Germinal center (tissue), 1 donor: ENCODE measurements around the gene ADAMTS6.
A peak's percentile ranks its signal among the peaks of the same experiment; 100 is the strongest.
"Not testable (repeated sequence)": the region's sequence is repeated elsewhere in the genome, so short reads cannot be mapped to it uniquely, and the experiment has no call there.

ENCODE experiments used
- DNase-seq: peaks from one replicate; pipeline ENCODE4 v3.0.0; 2012; ENCODE audit warnings: mixed read lengths, low spot score

ADAMTS6 gene, protein sequence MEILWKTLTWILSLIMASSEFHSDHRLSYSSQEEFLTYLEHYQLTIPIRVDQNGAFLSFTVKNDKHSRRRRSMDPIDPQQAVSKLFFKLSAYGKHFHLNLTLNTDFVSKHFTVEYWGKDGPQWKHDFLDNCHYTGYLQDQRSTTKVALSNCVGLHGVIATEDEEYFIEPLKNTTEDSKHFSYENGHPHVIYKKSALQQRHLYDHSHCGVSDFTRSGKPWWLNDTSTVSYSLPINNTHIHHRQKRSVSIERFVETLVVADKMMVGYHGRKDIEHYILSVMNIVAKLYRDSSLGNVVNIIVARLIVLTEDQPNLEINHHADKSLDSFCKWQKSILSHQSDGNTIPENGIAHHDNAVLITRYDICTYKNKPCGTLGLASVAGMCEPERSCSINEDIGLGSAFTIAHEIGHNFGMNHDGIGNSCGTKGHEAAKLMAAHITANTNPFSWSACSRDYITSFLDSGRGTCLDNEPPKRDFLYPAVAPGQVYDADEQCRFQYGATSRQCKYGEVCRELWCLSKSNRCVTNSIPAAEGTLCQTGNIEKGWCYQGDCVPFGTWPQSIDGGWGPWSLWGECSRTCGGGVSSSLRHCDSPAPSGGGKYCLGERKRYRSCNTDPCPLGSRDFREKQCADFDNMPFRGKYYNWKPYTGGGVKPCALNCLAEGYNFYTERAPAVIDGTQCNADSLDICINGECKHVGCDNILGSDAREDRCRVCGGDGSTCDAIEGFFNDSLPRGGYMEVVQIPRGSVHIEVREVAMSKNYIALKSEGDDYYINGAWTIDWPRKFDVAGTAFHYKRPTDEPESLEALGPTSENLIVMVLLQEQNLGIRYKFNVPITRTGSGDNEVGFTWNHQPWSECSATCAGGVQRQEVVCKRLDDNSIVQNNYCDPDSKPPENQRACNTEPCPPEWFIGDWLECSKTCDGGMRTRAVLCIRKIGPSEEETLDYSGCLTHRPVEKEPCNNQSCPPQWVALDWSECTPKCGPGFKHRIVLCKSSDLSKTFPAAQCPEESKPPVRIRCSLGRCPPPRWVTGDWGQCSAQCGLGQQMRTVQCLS (N-terminal part only)

DNA sequence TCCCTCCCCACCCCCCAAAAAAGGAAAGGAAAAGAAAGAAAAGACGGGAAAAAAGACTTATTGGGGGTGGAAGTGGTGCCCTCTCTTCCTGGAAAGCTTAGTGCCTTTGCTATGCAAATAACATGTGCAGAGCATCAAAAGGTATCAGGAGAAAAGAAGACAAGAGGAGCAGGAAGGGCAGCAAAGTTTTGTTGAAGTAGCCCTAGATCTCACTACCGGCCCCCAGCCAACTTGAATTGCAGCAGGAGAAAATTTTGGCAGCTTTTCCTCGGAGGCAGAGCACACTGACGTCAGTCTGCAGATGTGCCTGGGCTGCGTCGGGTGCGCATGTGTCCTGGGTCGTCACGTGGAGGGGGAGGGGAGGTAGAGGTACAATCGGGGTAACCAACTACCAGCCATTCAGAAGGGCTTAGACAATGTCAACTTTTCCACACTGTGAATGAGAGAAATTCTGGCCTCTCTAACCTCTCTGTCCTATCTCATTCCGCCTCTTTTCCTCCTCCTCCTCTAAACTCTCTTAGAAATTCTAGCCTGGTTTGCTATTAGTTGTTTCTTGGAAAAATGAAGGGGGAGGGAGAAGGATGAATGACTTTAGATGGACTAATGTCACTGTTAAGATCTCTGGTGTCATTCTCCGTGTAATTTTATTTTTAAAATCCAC is at the start of gene ADAMTS6:
Gene ADAMTS6, minus strand, starts transcription at position 286 of the 661 bp plus-strand sequence. CDS start 8,247 bp downstream, outside the sequence.
- peak; percentile 52 for DNase-seq

DNA sequence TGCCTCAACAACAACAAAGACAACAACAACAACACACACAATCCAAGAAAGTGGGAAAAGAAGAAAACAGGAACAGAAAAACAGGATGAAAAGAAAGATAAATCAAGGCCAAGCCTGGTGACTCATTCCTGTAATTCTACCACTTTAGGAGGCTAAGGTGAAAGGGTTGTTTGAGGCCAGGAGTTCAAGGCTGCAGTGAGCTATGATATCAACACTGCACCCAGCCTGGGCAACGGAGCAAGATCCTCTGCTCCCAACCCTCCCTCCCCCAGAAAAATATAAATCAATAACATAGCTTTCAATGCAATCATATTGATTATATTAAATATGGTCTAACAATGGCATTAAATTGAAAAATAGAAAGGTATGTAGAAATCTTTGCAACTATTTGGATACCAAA is 49.2 kb upstream of the ADAMTS6 start:
- no peak for DNase-seq

DNA sequence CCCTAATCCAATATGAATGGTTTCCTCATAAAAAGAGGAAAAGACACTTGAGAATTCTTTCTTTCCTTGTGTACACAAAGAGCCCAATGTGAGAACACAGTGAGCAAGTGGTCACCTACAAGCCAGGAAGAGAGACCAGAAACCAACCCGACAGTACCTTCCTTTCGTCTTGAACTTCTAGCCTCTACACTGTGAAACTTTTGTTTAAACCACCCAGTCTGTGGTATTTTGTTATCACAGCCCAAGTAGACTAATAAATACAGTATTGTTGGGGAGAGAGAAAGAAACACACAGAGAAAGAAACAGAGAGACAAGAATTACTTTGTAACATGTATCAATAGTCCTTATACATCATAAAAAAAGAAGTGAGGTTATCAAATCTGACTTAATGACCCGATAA is 44.0 kb upstream of the ADAMTS6 start:
- DNase-seq: no peak

DNA sequence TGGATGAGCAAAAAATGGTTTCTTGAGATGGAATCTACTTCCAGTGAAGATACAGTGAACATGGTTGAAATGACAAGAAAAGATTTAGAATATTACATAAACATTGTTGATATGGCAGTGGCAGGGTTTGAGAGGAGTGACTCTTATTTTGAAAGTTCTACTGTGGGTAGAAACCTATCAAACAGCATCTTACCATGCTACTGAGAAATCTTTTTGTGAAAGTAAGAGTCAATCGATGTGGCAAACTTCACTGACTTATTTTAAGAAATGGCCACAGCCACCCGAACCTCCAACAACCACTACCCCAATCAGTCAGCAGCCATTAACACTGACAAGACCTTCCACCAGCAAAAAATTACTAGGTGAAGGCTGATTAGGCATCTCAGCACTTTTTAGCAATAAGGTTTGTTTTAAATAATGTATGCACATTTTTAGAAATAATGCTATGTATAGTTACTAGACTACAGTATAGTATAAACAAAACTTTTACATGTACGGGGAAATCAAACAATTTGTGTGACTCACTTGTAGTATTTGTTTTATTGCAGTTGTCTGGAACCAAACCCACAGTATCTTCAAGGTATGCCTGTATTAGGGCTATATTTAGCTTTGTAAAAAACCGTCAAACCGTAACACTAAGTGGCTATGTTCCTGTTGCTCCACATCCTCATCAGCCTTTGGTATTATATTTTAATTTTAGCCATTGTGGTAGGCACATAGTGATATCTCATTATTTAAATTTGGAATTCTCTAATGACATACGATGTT is 30.6 kb upstream of the ADAMTS6 start:
- no peak for DNase-seq

DNA sequence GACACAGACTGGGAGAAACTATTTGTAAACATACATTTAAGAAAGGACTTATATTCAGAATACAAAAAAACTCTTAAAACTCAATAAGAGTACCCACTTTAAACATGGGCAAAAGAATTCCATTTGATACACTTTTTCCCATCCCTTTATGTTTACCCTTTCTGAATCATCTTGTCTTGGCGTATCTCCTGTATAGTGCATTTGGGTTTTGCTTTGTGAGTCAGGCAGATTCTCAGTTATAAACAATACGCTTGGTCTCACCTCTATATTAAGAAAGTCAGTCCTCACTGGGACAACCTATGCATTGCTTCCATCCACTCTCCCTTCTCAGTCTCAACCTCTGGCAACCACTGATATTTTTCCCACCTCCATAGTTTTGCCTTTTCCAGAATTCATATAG is 27.3 kb upstream of the ADAMTS6 start:
- no peak for DNase-seq

DNA sequence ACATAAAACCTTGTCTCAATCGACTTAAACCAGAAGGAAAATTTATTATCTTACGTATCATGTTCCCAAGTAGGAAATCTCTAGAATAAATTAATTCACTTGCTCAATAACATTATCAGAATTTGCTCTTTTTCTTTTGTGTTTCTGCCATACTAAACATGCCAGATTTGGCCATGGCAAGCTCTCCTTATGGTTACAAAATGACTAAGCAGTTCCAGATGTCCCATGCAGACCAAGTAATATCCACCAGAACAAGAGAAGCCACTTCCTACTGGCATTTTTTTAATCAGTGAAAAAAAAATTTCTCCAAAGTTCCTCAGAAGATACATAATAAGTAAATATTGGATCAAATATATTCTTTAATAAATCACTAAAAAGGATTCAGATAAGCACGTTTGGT is 25.2 kb upstream of the ADAMTS6 start:
- DNase-seq: no peak

DNA sequence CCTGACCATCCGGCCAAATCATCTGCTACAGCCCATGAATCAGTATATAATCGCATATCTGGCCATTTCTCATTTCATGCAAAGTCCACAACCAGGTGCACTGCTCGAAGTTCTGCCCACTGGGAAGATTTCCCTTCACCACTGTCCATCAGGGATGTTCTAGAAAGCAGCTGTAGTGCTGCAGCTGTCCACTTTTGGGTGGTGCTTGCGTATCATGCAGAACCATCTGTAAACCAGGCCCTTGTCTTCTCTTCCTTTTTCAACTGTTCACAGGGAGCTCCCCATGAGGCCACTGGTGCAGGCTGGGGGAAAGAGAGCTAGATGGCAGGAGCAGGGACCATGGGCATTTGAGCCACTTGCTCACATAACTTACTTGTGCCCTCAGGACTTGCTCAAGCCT is 7.4 kb upstream of the ADAMTS6 start:
- DNase-seq: no peak

DNA sequence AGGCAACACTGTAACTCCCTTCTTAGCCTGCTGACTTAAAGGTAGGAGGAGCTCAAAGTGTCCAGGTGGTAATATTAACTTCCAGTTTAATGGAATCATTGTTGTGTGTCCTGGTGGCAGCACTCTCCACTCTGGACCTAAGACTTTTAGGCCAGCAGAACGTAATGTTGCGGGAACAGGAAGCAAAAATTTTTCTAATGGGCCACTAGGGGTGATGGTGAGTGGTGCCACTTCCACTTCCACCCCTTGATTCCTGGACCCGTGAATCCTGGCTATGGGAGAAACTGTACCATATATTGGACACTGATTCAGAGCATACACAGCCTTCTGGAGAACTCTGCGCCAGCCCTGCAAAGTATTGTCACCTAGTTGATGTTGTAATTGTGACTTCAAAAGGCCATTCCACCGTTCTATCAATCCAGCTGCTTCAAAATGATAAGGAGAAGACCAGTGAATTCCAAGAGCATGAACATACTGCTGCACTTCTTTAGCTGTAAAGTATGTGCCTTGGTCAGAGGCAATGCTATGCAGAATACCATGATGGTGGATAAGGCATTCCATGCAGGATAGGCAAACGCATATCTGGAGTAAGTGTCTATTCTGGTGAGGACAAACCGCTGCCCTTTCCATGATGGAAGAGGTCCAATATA is 6.4 kb upstream of the ADAMTS6 start:
- DNase-seq: not testable (repeated sequence)

DNA sequence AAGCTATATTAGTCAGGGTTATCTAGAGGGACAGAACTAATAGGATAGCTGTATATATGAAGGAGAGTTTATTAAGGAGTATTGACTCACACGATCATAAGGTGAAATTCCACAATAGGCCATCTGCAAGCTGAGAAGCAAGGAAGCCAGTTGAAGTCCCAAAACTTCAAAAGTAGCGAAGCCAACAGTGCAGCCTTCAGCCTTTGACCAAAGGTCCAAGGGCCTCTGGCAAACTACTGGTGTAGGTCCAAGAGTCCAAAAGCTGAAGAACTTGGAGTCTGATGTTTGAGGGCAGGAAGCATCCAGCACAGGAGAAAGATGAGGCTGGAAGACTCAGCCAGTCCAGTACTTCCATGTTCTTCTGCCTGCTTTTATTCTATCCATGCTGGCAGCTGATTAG is 5.1 kb upstream of the ADAMTS6 start:
- DNase-seq: not testable (repeated sequence)

DNA sequence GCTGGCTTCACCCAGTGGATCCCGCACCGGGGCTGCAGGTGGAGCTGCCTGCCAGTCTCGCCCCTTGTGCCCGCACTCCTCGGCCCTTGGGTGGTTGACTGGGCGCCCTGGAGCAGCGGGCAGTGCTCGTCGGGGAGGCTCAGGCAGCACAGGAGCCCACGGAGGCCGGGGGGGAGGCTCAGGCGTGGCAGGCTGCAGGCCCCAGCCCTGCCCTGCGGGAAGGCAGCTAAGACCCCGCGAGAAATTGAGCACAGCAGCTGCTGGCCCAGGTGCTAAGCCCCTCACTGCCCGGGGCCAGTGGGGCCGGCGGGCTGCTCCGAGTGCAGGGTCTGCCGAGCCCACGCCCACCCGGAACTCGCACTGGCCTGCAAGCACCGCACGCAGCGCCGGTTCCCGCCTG is 3.7 kb upstream of the ADAMTS6 start:
- DNase-seq: no peak

DNA sequence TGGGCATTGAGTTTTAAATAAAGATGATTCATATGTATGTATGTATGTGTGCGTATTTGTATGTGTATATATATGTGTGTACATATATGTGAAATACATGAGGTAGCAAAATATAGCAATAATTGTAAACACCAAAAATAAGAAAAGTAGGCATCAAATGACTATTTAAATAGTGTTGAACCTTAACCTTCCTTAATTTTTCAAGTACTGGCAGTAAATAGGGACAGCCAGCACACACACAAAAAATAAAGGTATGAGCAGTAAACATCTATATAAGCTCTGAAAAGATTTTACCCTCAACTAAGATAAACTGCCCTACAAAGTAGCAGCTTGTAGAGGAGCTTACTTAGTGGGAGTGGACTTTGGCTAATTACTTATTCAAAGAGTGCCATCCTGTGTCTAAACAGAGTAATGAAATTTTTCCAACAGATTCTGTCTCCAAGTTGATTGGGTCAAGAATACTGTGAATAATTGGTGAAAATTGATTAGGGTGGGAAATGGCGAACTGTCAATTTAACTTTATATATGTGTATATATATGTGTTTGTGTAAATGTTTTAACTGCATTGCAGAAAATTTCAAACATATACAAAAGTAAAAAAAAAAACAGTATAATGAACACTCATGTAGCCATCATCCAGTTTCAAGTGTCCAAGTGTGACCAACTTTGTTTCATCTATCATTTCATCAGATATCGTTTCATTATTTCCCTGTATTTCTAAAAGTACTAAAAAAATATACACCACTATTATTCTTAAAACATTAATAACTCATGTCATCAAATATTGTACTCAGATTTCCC is 2.0 kb upstream of the ADAMTS6 start:
- no peak for DNase-seq

DNA sequence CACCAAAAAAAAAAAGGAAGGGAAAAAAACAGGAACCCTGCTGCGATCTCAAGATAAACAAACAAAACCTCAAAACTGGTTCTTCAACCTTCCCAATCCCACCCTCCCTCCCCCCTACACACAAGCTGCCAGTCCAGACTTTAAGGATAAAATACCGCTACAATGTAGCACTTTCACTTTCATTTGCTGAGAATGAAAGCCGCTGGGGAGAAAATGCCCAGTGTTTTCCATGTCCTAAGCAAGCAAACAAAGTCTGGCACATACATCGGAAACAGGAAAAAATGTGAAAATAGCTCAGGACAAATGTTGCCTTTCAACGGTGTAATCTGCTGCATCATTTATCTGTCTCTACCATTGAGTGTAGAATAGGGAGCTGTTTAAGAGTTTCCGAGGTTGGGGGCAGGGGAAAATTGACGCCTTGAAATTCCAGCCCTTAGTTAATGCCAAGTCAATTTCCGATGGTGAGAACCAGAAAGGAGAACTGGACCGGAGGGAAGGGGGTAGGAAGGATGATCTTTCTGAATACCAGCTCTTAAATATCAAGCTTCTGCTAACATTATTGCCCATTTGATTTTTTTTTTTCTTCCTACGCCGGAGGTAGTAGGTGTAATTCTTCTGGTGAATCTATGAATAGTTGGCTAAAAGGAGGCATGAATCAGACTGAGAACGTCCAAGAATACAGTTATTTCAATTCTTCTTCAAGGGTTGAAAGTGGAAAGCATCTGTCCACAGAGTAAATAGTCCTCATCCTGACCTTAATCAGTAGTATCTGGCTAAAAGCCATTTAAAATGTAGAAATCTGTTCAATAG is 1.2 kb upstream of the ADAMTS6 start:
- DNase-seq: peak; percentile 13

DNA sequence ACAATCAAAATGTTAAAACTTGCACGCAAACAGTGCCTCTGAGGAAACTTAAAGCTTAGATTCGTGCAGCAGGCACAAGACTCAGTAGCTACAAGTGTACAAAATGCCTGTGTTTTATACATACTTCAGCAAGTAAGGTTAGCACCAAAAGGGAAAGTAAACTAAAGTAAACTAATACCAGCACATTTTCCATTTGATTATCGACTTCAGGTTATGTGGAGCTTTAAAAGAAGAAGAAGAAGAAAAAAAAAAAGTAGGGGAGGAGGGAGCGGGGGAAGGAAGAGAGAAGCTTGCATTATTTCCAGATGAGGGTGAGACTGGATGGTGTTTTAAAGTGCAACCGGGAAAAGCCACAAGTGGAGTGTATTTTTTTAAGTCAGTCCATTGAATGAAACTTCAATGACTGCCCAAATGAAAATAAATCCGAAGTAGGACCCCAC is 596 bp upstream of the ADAMTS6 start:
- no peak for DNase-seq

DNA sequence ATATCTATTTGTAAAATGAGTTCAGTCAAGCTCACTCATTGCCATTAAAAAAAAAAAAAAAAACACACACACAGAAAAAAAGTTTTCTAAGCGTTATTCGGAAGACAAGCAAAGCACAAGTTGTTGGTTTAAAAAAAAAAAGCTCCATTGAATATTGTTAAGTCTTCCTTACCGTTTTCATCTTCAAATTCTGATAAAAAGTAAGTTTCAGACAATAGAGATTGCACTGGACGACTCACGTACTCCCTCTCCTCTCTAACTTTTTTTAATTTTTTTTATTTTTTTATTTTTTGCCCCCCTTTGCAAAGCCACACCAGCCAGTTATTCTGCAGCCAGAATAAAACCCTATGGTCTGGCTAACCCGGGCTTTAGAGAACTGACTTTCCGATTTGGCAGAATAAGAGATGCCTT is 544 bp downstream of the ADAMTS6 start:
- no peak for DNase-seq

DNA sequence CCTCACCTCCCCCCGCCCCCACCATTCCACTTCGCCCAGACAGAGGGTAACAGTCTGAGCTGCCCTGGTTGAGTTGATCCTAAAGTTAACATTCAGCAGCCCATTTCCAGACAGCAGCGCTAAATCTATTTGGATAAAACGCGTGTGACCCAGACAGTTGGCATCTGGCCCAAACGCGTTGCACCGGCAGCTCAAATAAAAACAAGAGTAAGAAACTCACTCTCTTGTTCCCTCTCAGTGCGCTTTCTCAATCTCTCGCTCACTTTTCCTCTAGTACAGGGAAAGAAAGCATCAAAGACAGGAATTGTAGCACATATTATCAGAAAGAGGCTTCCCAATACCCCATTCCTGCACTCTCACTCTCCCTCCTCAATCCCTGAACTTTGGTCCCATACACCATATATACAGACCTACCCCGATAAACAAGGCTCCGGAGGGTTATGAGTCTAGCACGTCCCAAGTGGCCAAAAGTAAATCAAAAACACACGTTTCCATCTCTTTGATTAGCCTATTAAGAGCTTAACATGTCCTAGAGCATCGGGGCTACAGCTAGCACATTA is 1.3 kb downstream of the ADAMTS6 start:
- DNase-seq: no peak

DNA sequence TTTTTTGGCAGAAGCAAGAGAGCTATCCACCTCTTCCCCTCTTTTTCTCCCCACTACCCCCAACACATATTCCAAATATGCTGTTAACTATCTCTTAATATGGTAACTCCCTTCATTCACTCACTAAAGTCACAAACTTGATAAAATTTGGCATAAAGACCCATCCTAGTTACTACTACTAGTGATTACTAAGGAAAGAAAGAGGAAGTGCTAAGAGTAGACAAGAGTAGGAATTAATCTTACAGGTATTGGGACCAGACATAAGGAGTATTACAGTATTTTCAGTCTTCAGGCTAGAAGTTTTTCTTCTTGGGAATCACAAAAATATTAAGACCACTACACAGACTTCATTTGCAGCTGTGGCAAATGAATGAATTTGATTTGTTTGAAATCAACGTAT is 2.2 kb downstream of the ADAMTS6 start:
- no peak for DNase-seq

DNA sequence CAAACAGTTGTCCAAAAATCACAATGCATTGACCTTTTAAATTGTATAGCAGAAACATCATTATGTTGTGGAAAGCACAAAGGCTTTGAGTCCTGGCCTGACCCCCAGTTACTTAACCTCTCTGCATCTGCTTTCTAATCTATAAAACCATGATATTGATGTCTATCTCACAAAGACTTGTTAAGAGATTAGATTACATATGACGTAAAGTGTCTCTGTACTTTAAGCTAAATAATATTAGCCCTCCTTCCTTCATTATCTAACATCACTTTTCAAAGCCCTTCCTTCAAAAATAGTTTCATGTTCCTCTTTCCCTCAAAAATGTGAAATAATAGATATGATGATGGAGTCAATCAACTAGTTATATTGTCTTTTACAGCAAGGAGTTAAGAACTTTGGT is 3.4 kb downstream of the ADAMTS6 start:
- DNase-seq: no peak

DNA sequence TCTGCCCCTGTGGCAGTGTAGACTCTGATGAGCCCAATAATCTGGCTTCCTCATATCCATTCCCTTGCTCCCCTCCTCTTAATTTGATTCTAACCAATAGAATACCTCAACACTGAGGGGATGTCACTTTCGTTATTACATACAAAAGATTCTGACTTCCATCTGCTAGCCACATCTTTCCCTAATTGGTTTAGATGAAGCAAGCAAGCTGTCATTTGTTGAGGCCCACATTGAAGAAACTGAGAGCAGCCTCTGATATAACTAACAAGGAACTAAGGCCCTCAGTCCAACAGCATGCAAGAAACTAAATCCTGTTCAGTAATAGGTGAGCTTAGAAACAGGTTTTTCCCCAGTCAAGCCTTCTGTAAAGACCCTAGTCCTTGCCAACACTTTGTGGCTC is 5.8 kb downstream of the ADAMTS6 start:
- DNase-seq: no peak

DNA sequence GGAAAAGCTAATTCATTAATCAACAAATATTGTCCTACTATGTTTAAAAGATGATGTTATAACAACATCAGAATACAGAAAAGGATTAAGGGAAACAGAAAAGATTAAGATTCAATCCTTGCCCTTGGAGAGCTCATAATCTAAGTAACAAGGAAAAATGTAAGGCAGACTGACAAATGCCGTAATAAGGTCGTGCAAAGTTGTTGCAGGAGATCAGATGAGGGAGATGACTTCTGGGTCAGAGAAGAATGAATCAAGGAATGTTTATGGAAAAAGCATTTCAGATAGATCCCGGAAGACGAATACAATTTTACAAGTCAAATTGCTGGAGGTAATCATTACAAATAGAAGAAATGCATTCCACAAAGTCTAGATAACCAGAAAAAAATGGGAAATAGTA is 6.4 kb downstream of the ADAMTS6 start:
- DNase-seq: no peak
